Measurements from ENCODE around the gene PCDHA3.
"Not testable (repeated sequence)": the region's sequence is repeated elsewhere in the genome, so short reads cannot be mapped to it uniquely, and the experiment has no call there.

The PCDHA3 gene

GRCh38 chr5:140795259-140795641 is 5.6 kb upstream of the PCDHA3 start:
- Histone ChIP-seq H3K36me3 (ENCODE audit: low read depth) (no peaks in the 10 kb centered on the region), H3K27me3 (ENCODE audit: insufficient read depth, poor library complexity, severe bottlenecking) (peaks cover 41% of the 10 kb centered on the region), H3K4me1 (ENCODE audit: insufficient read depth, poor library complexity, severe bottlenecking) (no peaks in the 10 kb centered on the region), H3K9me3 (ENCODE audit: severe bottlenecking) (peaks cover 4% of the 10 kb centered on the region), H3K27ac (ENCODE audit: poor library complexity, severe bottlenecking) (no peak overlapping the region), H3K4me3 (ENCODE audit: severe bottlenecking) (no peak overlapping the region)
- no peak for DNase-seq (ENCODE audit: low spot score)
- no peak; the same call in 2 of the 3 replicates for ATAC-seq (ENCODE audit: low read depth)
- peak; percentile 45 for TF ChIP-seq CTCF (IDR thresholded peaks at IDR 0.05; ENCODE audit: poor library complexity, severe bottlenecking)

- H3K9me3 ChIP-seq (ENCODE audit: severe bottlenecking); H3K27ac ChIP-seq (ENCODE audit: poor library complexity, severe bottlenecking); H3K36me3 ChIP-seq (ENCODE audit: low read depth); H3K4me1 ChIP-seq (ENCODE audit: insufficient read depth, poor library complexity, severe bottlenecking); H3K4me3 ChIP-seq (ENCODE audit: severe bottlenecking); ATAC-seq (ENCODE audit: low read depth): not testable (repeated sequence)
- H3K27me3 ChIP-seq (ENCODE audit: insufficient read depth, poor library complexity, severe bottlenecking), result peaks cover 40% of the 10 kb centered on the region
- peak; percentile 63 for DNase-seq (ENCODE audit: low spot score)
Measured at GRCh38 chr5:140796072-140796717, 4.7 kb upstream of the PCDHA3 start.

- TF ChIP-seq CTCF (IDR thresholded peaks at IDR 0.05; ENCODE audit: poor library complexity, severe bottlenecking), result no peak
Measured at GRCh38 chr5:140796718-140797095, 4.2 kb upstream of the PCDHA3 start.

GRCh38 chr5:140801494-140801841 is 611 bp downstream of the PCDHA3 start:
- no peaks in the 10 kb centered on the region for H3K4me1 ChIP-seq (ENCODE audit: insufficient read depth, poor library complexity, severe bottlenecking)
- peaks cover 30% of the 10 kb centered on the region for H3K27me3 ChIP-seq (ENCODE audit: insufficient read depth, poor library complexity, severe bottlenecking)
- no peak for DNase-seq (ENCODE audit: low spot score)
- H3K27ac ChIP-seq (ENCODE audit: poor library complexity, severe bottlenecking), result no peak overlapping the region
- H3K4me3 ChIP-seq (ENCODE audit: severe bottlenecking), result no peak overlapping the region
- H3K36me3 ChIP-seq (ENCODE audit: low read depth), result no peaks in the 10 kb centered on the region
- no peak for ATAC-seq (ENCODE audit: low read depth)
- H3K9me3 ChIP-seq (ENCODE audit: severe bottlenecking), result peaks cover 2% of the 10 kb centered on the region
- no peak for TF ChIP-seq CTCF (IDR thresholded peaks at IDR 0.05; ENCODE audit: poor library complexity, severe bottlenecking)

More at GRCh38 chr5:140796718-140797095, 4.2 kb upstream of the PCDHA3 start:
- ATAC-seq (ENCODE audit: low read depth), result no peak
- Histone ChIP-seq H3K4me1 (ENCODE audit: insufficient read depth, poor library complexity, severe bottlenecking) (no peaks in the 10 kb centered on the region), H3K27me3 (ENCODE audit: insufficient read depth, poor library complexity, severe bottlenecking) (peaks cover 40% of the 10 kb centered on the region), H3K27ac (ENCODE audit: poor library complexity, severe bottlenecking) (no peak overlapping the region), H3K9me3 (ENCODE audit: severe bottlenecking) (peaks cover 4% of the 10 kb centered on the region), H3K4me3 (ENCODE audit: severe bottlenecking) (no peak overlapping the region), H3K36me3 (ENCODE audit: low read depth) (no peaks in the 10 kb centered on the region)
- DNase-seq (ENCODE audit: low spot score), result peak; percentile 57

GRCh38 chr5:140802381-140802780 is 1.5 kb downstream of the PCDHA3 start:
- not testable (repeated sequence) for ATAC-seq (ENCODE audit: low read depth)

GRCh38 chr5:140802781-140803271 is 2.0 kb downstream of the PCDHA3 start:
- DNase-seq (ENCODE audit: low spot score) (peak; percentile 63), ATAC-seq (ENCODE audit: low read depth) (no peak)
- H3K4me3 ChIP-seq (ENCODE audit: severe bottlenecking), result no peak overlapping the region
- H3K9me3 ChIP-seq (ENCODE audit: severe bottlenecking), result peaks cover 3% of the 10 kb centered on the region
- TF ChIP-seq CTCF (IDR thresholded peaks at IDR 0.05; ENCODE audit: poor library complexity, severe bottlenecking), result no peak
- H3K27me3 ChIP-seq (ENCODE audit: insufficient read depth, poor library complexity, severe bottlenecking), result peaks cover 36% of the 10 kb centered on the region
- no peaks in the 10 kb centered on the region for H3K4me1 ChIP-seq (ENCODE audit: insufficient read depth, poor library complexity, severe bottlenecking)
- no peak overlapping the region for H3K27ac ChIP-seq (ENCODE audit: poor library complexity, severe bottlenecking)
- no peaks in the 10 kb centered on the region for H3K36me3 ChIP-seq (ENCODE audit: low read depth)

More at GRCh38 chr5:140802381-140802780, 1.5 kb downstream of the PCDHA3 start:
- peaks cover 36% of the 10 kb centered on the region for H3K27me3 ChIP-seq (ENCODE audit: insufficient read depth, poor library complexity, severe bottlenecking)
- H3K36me3 ChIP-seq (ENCODE audit: low read depth); H3K9me3 ChIP-seq (ENCODE audit: severe bottlenecking); H3K4me3 ChIP-seq (ENCODE audit: severe bottlenecking); DNase-seq (ENCODE audit: low spot score); H3K27ac ChIP-seq (ENCODE audit: poor library complexity, severe bottlenecking); H3K4me1 ChIP-seq (ENCODE audit: insufficient read depth, poor library complexity, severe bottlenecking): not testable (repeated sequence)
